Measurements from ENCODE around the gene UGDH.
"Not testable (repeated sequence)": the region's sequence is repeated elsewhere in the genome, so short reads cannot be mapped to it uniquely, and the experiment has no call there.

UGDH gene

GRCh38 chr4:39527296-39528060 is at the start of gene UGDH:
UGDH (minus strand) TSS chr4:39527439; CDS start chr4:39521512, 5,927 bp downstream.
- peak; percentile 97 for DNase-seq (ENCODE audit: low read depth)

GRCh38 chr4:39574946-39575345 is 47.7 kb upstream of the UGDH start:
- DNase-seq (ENCODE audit: low read depth) = no peak

GRCh38 chr4:39571504-39571903 is 44.3 kb upstream of the UGDH start:
- no peak for DNase-seq (ENCODE audit: low read depth)

GRCh38 chr4:39571054-39571453 is 43.8 kb upstream of the UGDH start:
- no peak for DNase-seq (ENCODE audit: low read depth)

GRCh38 chr4:39569209-39569608 is 42.0 kb upstream of the UGDH start:
- no peak for DNase-seq (ENCODE audit: low read depth)

GRCh38 chr4:39568805-39569204 is 41.6 kb upstream of the UGDH start:
- no peak for DNase-seq (ENCODE audit: low read depth)

GRCh38 chr4:39565878-39566600 is 38.8 kb upstream of the UGDH start:
- peak; percentile 92 for DNase-seq (ENCODE audit: low read depth)

- DNase-seq (ENCODE audit: low read depth) = no peak
Measured at GRCh38 chr4:39563346-39563847, 36.2 kb upstream of the UGDH start.

- DNase-seq (ENCODE audit: low read depth) = no peak
Measured at GRCh38 chr4:39562792-39563191, 35.6 kb upstream of the UGDH start.

- DNase-seq (ENCODE audit: low read depth) = no peak
Measured at GRCh38 chr4:39559626-39560025, 32.4 kb upstream of the UGDH start.

GRCh38 chr4:39555472-39555871 is 28.2 kb upstream of the UGDH start:
- DNase-seq (ENCODE audit: low read depth) = no peak

- no peak for DNase-seq (ENCODE audit: low read depth)
Measured at GRCh38 chr4:39548425-39549067, 21.3 kb upstream of the UGDH start.

- no peak for DNase-seq (ENCODE audit: low read depth)
Measured at GRCh38 chr4:39544580-39545315, 17.5 kb upstream of the UGDH start.

GRCh38 chr4:39544080-39544479 is 16.8 kb upstream of the UGDH start:
- not testable (repeated sequence) for DNase-seq (ENCODE audit: low read depth)

GRCh38 chr4:39543034-39543433 is 15.8 kb upstream of the UGDH start:
- no peak for DNase-seq (ENCODE audit: low read depth)

GRCh38 chr4:39542611-39543012 is 15.4 kb upstream of the UGDH start:
- DNase-seq (ENCODE audit: low read depth) = no peak

- no peak for DNase-seq (ENCODE audit: low read depth)
Measured at GRCh38 chr4:39541987-39542610, 14.9 kb upstream of the UGDH start.

GRCh38 chr4:39539089-39539611 is 11.9 kb upstream of the UGDH start:
- DNase-seq (ENCODE audit: low read depth) = no peak

- no peak for DNase-seq (ENCODE audit: low read depth)
Measured at GRCh38 chr4:39533541-39533940, 6.3 kb upstream of the UGDH start.

- DNase-seq (ENCODE audit: low read depth) = not testable (repeated sequence)
Measured at GRCh38 chr4:39532237-39532636, 5.0 kb upstream of the UGDH start.

GRCh38 chr4:39530682-39531081 is 3.4 kb upstream of the UGDH start:
- DNase-seq (ENCODE audit: low read depth) = no peak

All from ELR (cell line).